K562 (cell line): ENCODE results near the gene KCNQ2. TPM values are rescaled to one million over a fixed set of nuclear protein-coding genes. Genes with fewer than 3 reads are reported as not detected.

Experiments
- ATF1 ChIP-seq, 2 experiments: fragments of 450-650 bp in 1 of 2; IDR thresholded peaks; 2 replicates each; pipeline ENCODE4 v1.6.1; 2016; ENCODE audit warnings: missing compliant biosample characterization in 1 of 2, missing genetic modification characterization in 1 of 2
- CEBPZ ChIP-seq: fragments of 150-350 bp; IDR thresholded peaks from 2 replicates; pipeline ENCODE4 v1.6.1; 2014; ENCODE audit warnings: low read depth, mild to moderate bottlenecking, low read length, borderline replicate concordance
- HDAC2 ChIP-seq: fragments of 450-650 bp; IDR thresholded peaks from 2 replicates; pipeline ENCODE4 v1.6.1; 2016; ENCODE audit warnings: mild to moderate bottlenecking
- IRF1 ChIP-seq: sonication (generic); formaldehyde crosslinking; IDR thresholded peaks from 2 replicates; pipeline ENCODE4 v1.8.0; 2022; ENCODE audit warnings: missing genetic modification reagents, mild to moderate bottlenecking, borderline replicate concordance
- NUFIP1 ChIP-seq: fragments of 450-650 bp; IDR thresholded peaks from 2 replicates; pipeline ENCODE4 v1.6.1; 2018; ENCODE audit not compliant: partially characterized antibody
- SETDB1 ChIP-seq: IDR thresholded peaks from one replicate; pipeline ENCODE4 v1.6.1; 2012; ENCODE audit warnings: low read length, control low read depth, inconsistent platforms
- TFAP4 ChIP-seq: sonication (generic); formaldehyde crosslinking; IDR thresholded peaks from 2 replicates; pipeline ENCODE4 v1.8.0; 2022; ENCODE audit warnings: missing genetic modification reagents, mild to moderate bottlenecking, moderate library complexity, borderline replicate concordance
- polyA plus RNA-seq, 8 experiments: library from polyadenylated mRNA; depleted of rRNA in 4 of 8; stranded (reverse) in 5 of 8; unstranded in 3 of 8; fragments of >200 nt; fragmentation: Nextera tagmentation in 2 of 8; fragmentation: Illumina TruSeq in 1 of 8; extraction: Ambion mirVana in 2 of 8; extraction: Trizol in 1 of 8; gene quantifications; 2 replicates each; pipeline versions ENCODE4 v1.2.1 to v1.2.3, GENCODE V29; 2011 to 2014; ENCODE audit warnings: inconsistent platforms in 1 of 8, missing spikeins in 1 of 8
- total RNA-seq, 7 experiments: library from RNA; depleted of rRNA in 6 of 7; stranded (reverse); fragments of >200 nt in 6 of 7; fragmentation: Illumina TruSeq in 2 of 7; extraction: Trizol in 2 of 7; gene quantifications; 2 replicates each; pipeline versions ENCODE4 v1.2.1 to v1.2.3, GENCODE V29; 2011 to 2021; ENCODE audit warnings: low replicate concordance in 1 of 7
- TF ChIP-seq, protein P1 (sequence below): fragments of 200-800 bp; sonication (Bioruptor generic); IDR thresholded peaks from 2 replicates; pipeline ENCODE4 v1.6.1; 2017; ENCODE audit warnings: missing genetic modification characterization, missing compliant biosample characterization

The KCNQ2 gene
- total and polyA plus RNA-seq, 9 of the 15 experiments (the other 6 are each of a cell fraction or from before 2014, with no cell fraction given), result 0.13 to 0.16 TPM; not detected in 7

DNA sequence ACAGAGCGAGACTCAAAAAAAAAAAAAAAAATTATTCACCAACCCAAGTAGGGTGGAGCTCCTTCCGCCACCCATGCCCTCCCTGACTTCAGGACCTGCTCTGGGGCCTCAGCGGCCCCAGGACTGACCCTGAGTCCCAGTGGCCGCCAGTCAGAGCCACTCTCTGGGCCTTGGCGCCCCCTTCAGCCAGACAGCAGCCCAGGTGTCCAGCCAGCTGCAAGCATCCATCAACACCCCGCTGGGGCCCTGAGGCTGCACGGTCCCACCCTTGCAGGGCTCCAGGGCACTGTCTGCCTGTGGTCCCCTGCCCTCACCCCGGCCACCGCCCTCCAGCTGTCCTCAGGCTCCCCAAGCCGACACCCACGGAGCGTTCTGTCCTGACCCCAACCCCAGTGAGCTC lies 11.4 kb upstream of the KCNQ2 start (continued):
- TF ChIP-seq CEBPZ (no peak), IRF1 (no peak), SETDB1 (no peak), HDAC2 (no peak), ATF1 (CRISPR knock-in tag; IDR thresholded peaks at IDR 0.05) (no peak), ATF1 (tag; IDR thresholded peaks at IDR 0.05) (no peak), NUFIP1 (no peak), TFAP4 (peak; percentile 42; the same call in 1 of the 2 replicates)
- TF ChIP-seq, protein P1, sequence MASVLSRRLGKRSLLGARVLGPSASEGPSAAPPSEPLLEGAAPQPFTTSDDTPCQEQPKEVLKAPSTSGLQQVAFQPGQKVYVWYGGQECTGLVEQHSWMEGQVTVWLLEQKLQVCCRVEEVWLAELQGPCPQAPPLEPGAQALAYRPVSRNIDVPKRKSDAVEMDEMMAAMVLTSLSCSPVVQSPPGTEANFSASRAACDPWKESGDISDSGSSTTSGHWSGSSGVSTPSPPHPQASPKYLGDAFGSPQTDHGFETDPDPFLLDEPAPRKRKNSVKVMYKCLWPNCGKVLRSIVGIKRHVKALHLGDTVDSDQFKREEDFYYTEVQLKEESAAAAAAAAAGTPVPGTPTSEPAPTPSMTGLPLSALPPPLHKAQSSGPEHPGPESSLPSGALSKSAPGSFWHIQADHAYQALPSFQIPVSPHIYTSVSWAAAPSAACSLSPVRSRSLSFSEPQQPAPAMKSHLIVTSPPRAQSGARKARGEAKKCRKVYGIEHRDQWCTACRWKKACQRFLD (CRISPR knock-in tag), result no peak
